ENCODE results near the gene CACHD1. TPM values are rescaled to one million over a fixed set of nuclear protein-coding genes. Genes with fewer than 3 reads are reported as not detected.

Gene CACHD1
- total and polyA plus RNA-seq, 9 of the 15 experiments (the other 6 are each of a cell fraction or from before 2014, with no cell fraction given) = 0.07 TPM; not detected in 8

- H3K4me3 ChIP-seq = no peak overlapping the region
- CTCF ChIA-PET (ENCODE audit: low intra/inter-chr PET ratio) = no interaction called here
- H3K79me2 ChIP-seq (ENCODE audit: control insufficient read depth, insufficient read depth, low read length) = no peaks in the 10 kb centered on the region
- no peaks in the 10 kb centered on the region for H3K9me1 ChIP-seq (ENCODE audit: control insufficient read depth, insufficient read depth, low read length)
- no peak for DNase-seq (ENCODE audit: extremely low read depth in 1 of 4, low spot score in 3 of 4)
- no peak overlapping the region for H2AFZ ChIP-seq (ENCODE audit: low read depth, low read length)
- no peaks in the 10 kb centered on the region for H3K9me3 ChIP-seq (replicated peaks; ENCODE audit: control insufficient read depth, insufficient read depth, low read depth, low read length)
- in situ Hi-C loops (cut with MboI) (no loop called here), intact Hi-C loops (cut with micrococcal nuclease) (no loop called here)
- H3K4me1 ChIP-seq (replicated peaks in 1 of 2; ENCODE audit: control insufficient read depth in 2 of 2, insufficient read depth in 2 of 2, low read length in 2 of 2) = no peaks in the 10 kb centered on the region
- no peak for FAIRE-seq
- no peak for ATAC-seq
- POLR2A ChIA-PET = no interaction called here
- no peaks in the 10 kb centered on the region for H4K20me1 ChIP-seq (replicated peaks; ENCODE audit: control insufficient read depth, insufficient read depth, low read length)
- H3K9ac ChIP-seq (ENCODE audit: insufficient read depth in 1 of 2, low read depth in 2 of 2, low read length in 2 of 2) = no peak overlapping the region
- H3K27ac ChIP-seq (ENCODE audit: extremely low read depth, low read depth, low read length) = no peak overlapping the region
- no TSS peak for BruUV-seq (replicated peaks)
- 0% methylated on average over 3 of the region's 3 CpGs for WGBS (ENCODE audit: insufficient coverage, low coverage, missing lambda C conversion rate)
- no peaks in the 10 kb centered on the region for H3K36me3 ChIP-seq (ENCODE audit: control insufficient read depth, insufficient read depth, low read length)
- no peak overlapping the region for H3K4me2 ChIP-seq (ENCODE audit: insufficient read depth, low read length)
- H3K27me3 ChIP-seq (ENCODE audit: control insufficient read depth in 2 of 2, insufficient read depth in 2 of 2, low read length in 2 of 2) = no peaks in the 10 kb centered on the region
- TF ChIP-seq E2F5 (CRISPR knock-in tag; IDR thresholded peaks at IDR 0.05) (no peak), FOXA3 (CRISPR knock-in tag; conservative IDR thresholded peaks at IDR 0.05 in 1 of 2, IDR thresholded peaks at IDR 0.05 in 1 of 2) (no peak), GABPA (tag; conservative IDR thresholded peaks at IDR 0.05; ENCODE audit: low read depth) (no peak), NFRKB (IDR thresholded peaks at IDR 0.05; ENCODE audit: low read depth) (no peak), TAL1 (IDR thresholded peaks at IDR 0.05) (no peak), NR4A1 (CRISPR knock-in tag; IDR thresholded peaks at IDR 0.05) (no peak), NR4A1 (tag; IDR thresholded peaks at IDR 0.05) (no peak), TRIM25 (IDR thresholded peaks at IDR 0.05; ENCODE audit: borderline replicate concordance) (no peak), REST (IDR thresholded peaks at IDR 0.05; ENCODE audit: borderline replicate concordance) (no peak), REST (CRISPR knock-in tag; IDR thresholded peaks at IDR 0.05; ENCODE audit: low read depth) (no peak), PCBP2 (IDR thresholded peaks at IDR 0.05; ENCODE audit: low read depth, low read length, poor library complexity, severe bottlenecking) (no peak), CBX1 (IDR thresholded peaks at IDR 0.05; ENCODE audit: low read depth) (no peak)
These were observed 108.5 kb downstream of the CACHD1 start for GRCh38 chr1:64578270-64578973.

All from K562 (cell line).